Pancreas (tissue), 10 donors: ENCODE results near the gene CLCNKB. TPM values are rescaled to one million over a fixed set of nuclear protein-coding genes. Genes with fewer than 3 reads are reported as not detected.

Experiments used
- ATAC-seq, 4 donors: fragments of 200-7000 bp; cut with Tn5 transposase; one replicate each; pipeline versions ENCODE4 v1.8.0 to v1.9.1; 2020; ENCODE audit warnings: mild to moderate bottlenecking in 4 of 4, moderate library complexity in 4 of 4
- DNase-seq, 6 donors: peaks; one replicate each; pipeline ENCODE4 v3.0.0-alpha.2; 2020
- FAIRE-seq: peaks from 2 replicates; lab custom pipeline; 2012; peaks lifted over from hg19 to GRCh38; lab: Jason Lieb, UNC
- H3K27ac ChIP-seq, 4 donors: fragments of 200-600 bp; sonication (generic); 1 replicate in 3 of 4; 2 replicates in 1 of 4; pipeline versions ENCODE4 v1.5.0 to v1.8.0; 2020
- H3K27me3 ChIP-seq, 4 donors: fragments of 200-600 bp; one replicate each; pipeline ENCODE4 v1.8.0; 2021
- H3K36me3 ChIP-seq, 3 donors: fragments of 200-600 bp; sonication (generic) in 1 of 3; one replicate each; pipeline versions ENCODE4 v1.5.0 to v1.8.0; 2020 to 2021
- H3K4me1 ChIP-seq, 3 donors: fragments of 200-600 bp; one replicate each; pipeline ENCODE4 v1.8.0; 2021
- H3K4me3 ChIP-seq, 4 donors: fragments of 200-600 bp; sonication (generic) in 2 of 4; one replicate each; pipeline versions ENCODE4 v1.5.0 to v1.8.0; 2020 to 2021
- H3K9me3 ChIP-seq, 4 donors: fragments of 200-600 bp; one replicate each; pipeline ENCODE4 v1.8.0; 2021
- CTCF ChIP-seq, 4 donors: fragments of 200-600 bp; sonication (generic) in 3 of 4; IDR thresholded peaks; one replicate each; pipeline versions ENCODE4 v1.5.0 to v1.8.0; 2021; ENCODE audit warnings: antibody characterized with exemption in 4 of 4
- WGBS, 2 donors: extraction: QIAGEN DNeasy Blood & Tissue Kit; methylation state at CpG; one replicate each; pipeline ENCODE4 v1.1.7; 2013; 5-methylcytosine and 5-hydroxymethylcytosine counted together
- intact Hi-C, 3 donors: fragments of 100-400 bp; cut with DNase I; formaldehyde crosslinking; loops; one replicate each; pipeline versions ENCODE4 v1.11.1 to v1.14.2; 2022
- polyA plus RNA-seq, 2 donors: library from polyadenylated mRNA; stranded (reverse); fragments of 200-250 nt; gene quantifications; one replicate each; pipeline ENCODE4 v1.2.3, GENCODE V29; 2013
- total RNA-seq, 6 donors: library from RNA; stranded (reverse); fragmentation: NEBNext Ultra II Directional in 4 of 6; extraction: Animal tissue kit (Norgen Biotek cat#: 25700) in 4 of 6; gene quantifications; one replicate each; pipeline versions ENCODE4 v1.2.1 to v1.2.4, GENCODE V29; 2021 to 2023
- donor health status: healthy with polysubstance abuse.
- donor health status: DM: no; HTN: no; CAD: no; lungs with moderate emphysema.
- donor health status: DM: no; HTN: no; CAD: no.
- donor health status: control.
- donor health status: control.
- donor health status: Bipolar disorder and iron deficiency.
- donor health status: DM: yes; HTN: yes; CAD: no.
- donor health status: DM: no; HTN: no; CAD: no.
- donor health status: DM: no; HTN: no; CAD: no.
- donor health status: DM: yes; HTN: yes; CAD: no.

CLCNKB gene
- total and polyA plus RNA-seq, 8 donors: 0.54 to 1.7 (median 0.93) TPM

GRCh38 chr1:16017076-16017460, 26.5 kb upstream of the CLCNKB start:
- Histone ChIP-seq H3K27ac (peak overlapping the region in 1 of 4 donors; percentile 64), H3K4me1 (peaks cover 7 to 21% (median 11%) of the 10 kb centered on the region in 3 donors), H3K27me3 (no peaks in the 10 kb centered on the region), H3K4me3 (no peak overlapping the region), H3K36me3 (no peaks in the 10 kb centered on the region), H3K9me3 (no peaks in the 10 kb centered on the region)
- FAIRE-seq: no peak
- ATAC-seq: no peak
- WGBS, 2 donors: 86 to 90% methylated on average over 8 to 10 of the region's 10 CpGs
- TF ChIP-seq CTCF (IDR thresholded peaks at IDR 0.05): no peak
- DNase-seq: peak in 1 of 6 donors; percentile 15
- intact Hi-C loops: no loop called here

- no peaks in the 10 kb centered on the region for H3K27me3 ChIP-seq
- WGBS, 2 donors: 65 to 69% methylated on average over 37 of the region's 37 CpGs
- no peak within 1 kb of the TSS for H3K4me3 ChIP-seq
- H3K27ac ChIP-seq: peak within 1 kb of the TSS; percentile 22 to 64 (median 45)
- TF ChIP-seq CTCF (IDR thresholded peaks at IDR 0.05): no peak
- H3K4me1 ChIP-seq: peaks cover 7 to 18% (median 12%) of the 10 kb centered on the region in 3 donors
- no peak for FAIRE-seq
- DNase-seq: peak in 3 of 6 donors; percentile 31 to 80 (median 35)
- no peaks in the 10 kb centered on the region for H3K9me3 ChIP-seq
- intact Hi-C loops: no loop called here
- no peaks in the 10 kb centered on the region for H3K36me3 ChIP-seq
- ATAC-seq: peak in 3 of 4 donors; percentile 2 to 16 (median 5)
Measured at GRCh38 chr1:16017461-16018303, 25.9 kb upstream of the CLCNKB start, which contains the start of gene HSPB7. Gene HSPB7 (minus strand): TSS chr1:16018043. CDS start chr1:16017963, 80 bp downstream.

- no peaks in the 10 kb centered on the region for H3K27me3 ChIP-seq
- TF ChIP-seq CTCF (IDR thresholded peaks at IDR 0.05): no peak
- intact Hi-C loops: no loop called here
- peaks cover 7 to 18% (median 12%) of the 10 kb centered on the region in 3 donors for H3K4me1 ChIP-seq
- H3K27ac ChIP-seq: peak overlapping the region in 3 of 4 donors; percentile 39 to 64 (median 51)
- WGBS, 2 donors: 66 to 75% methylated on average over 4 of the region's 4 CpGs
- H3K36me3 ChIP-seq: no peaks in the 10 kb centered on the region
- ATAC-seq: no peak
- no peaks in the 10 kb centered on the region for H3K9me3 ChIP-seq
- no peak for DNase-seq
- no peak for FAIRE-seq
- no peak overlapping the region for H3K4me3 ChIP-seq
Measured at GRCh38 chr1:16018308-16018707, 25.3 kb upstream of the CLCNKB start.

- 87 to 90% methylated on average over 23 of the region's 23 CpGs for WGBS, 2 donors
- intact Hi-C loops: no loop called here
- TF ChIP-seq CTCF (IDR thresholded peaks at IDR 0.05): no peak
- no peak for ATAC-seq
- Histone ChIP-seq H3K27me3 (no peaks in the 10 kb centered on the region), H3K4me3 (no peak overlapping the region), H3K4me1 (peaks cover 7 to 14% (median 12%) of the 10 kb centered on the region in 3 donors), H3K9me3 (no peaks in the 10 kb centered on the region), H3K27ac (peak overlapping the region in 2 of 4 donors; percentile 39 to 64), H3K36me3 (no peaks in the 10 kb centered on the region)
- no peak for DNase-seq
- no peak for FAIRE-seq
Measured at GRCh38 chr1:16018749-16019643, 24.6 kb upstream of the CLCNKB start.
